Measurements from ENCODE around the gene CPPED1.

CPPED1 gene

GRCh38 chr16:12646098-12646489, 157.6 kb downstream of the CPPED1 start:
- no peak for DNase-seq (ENCODE audit: low read depth)
- no peak for TF ChIP-seq CTCF (IDR thresholded peaks at IDR 0.05; ENCODE audit: insufficient read depth, low read depth, low read length, missing control alignments)
- no peak overlapping the region for H3K4me3 ChIP-seq (ENCODE audit: low read depth, low read length)

GRCh38 chr16:12643034-12643455, 160.6 kb downstream of the CPPED1 start:
- no peak for DNase-seq (ENCODE audit: low read depth)
- H3K4me3 ChIP-seq (ENCODE audit: low read depth, low read length): no peak overlapping the region
- no peak for TF ChIP-seq CTCF (IDR thresholded peaks at IDR 0.05; ENCODE audit: insufficient read depth, low read depth, low read length, missing control alignments)

- DNase-seq (ENCODE audit: low read depth): no peak
- H3K4me3 ChIP-seq (ENCODE audit: low read depth, low read length): no peak overlapping the region
- no peak for TF ChIP-seq CTCF (IDR thresholded peaks at IDR 0.05; ENCODE audit: insufficient read depth, low read depth, low read length, missing control alignments)
Measured at GRCh38 chr16:12639044-12639443, 164.6 kb downstream of the CPPED1 start.

- DNase-seq (ENCODE audit: low read depth): no peak
- no peak for TF ChIP-seq CTCF (IDR thresholded peaks at IDR 0.05; ENCODE audit: insufficient read depth, low read depth, low read length, missing control alignments)
- H3K4me3 ChIP-seq (ENCODE audit: low read depth, low read length): no peak overlapping the region
Measured at GRCh38 chr16:12637002-12637401, 166.7 kb downstream of the CPPED1 start.

GRCh38 chr16:12629271-12629670, 174.4 kb downstream of the CPPED1 start:
- DNase-seq (ENCODE audit: low read depth): no peak
- no peak overlapping the region for H3K4me3 ChIP-seq (ENCODE audit: low read depth, low read length)
- no peak for TF ChIP-seq CTCF (IDR thresholded peaks at IDR 0.05; ENCODE audit: insufficient read depth, low read depth, low read length, missing control alignments)

GRCh38 chr16:12628536-12628935, 175.2 kb downstream of the CPPED1 start:
- DNase-seq (ENCODE audit: low read depth): no peak
- H3K4me3 ChIP-seq (ENCODE audit: low read depth, low read length): no peak overlapping the region
- TF ChIP-seq CTCF (IDR thresholded peaks at IDR 0.05; ENCODE audit: insufficient read depth, low read depth, low read length, missing control alignments): no peak

GRCh38 chr16:12627394-12627793, 176.3 kb downstream of the CPPED1 start:
- TF ChIP-seq CTCF (IDR thresholded peaks at IDR 0.05; ENCODE audit: insufficient read depth, low read depth, low read length, missing control alignments): no peak
- DNase-seq (ENCODE audit: low read depth): no peak
- no peak overlapping the region for H3K4me3 ChIP-seq (ENCODE audit: low read depth, low read length)
